Measurements from ENCODE around the gene TMEM185B.

DNA sequence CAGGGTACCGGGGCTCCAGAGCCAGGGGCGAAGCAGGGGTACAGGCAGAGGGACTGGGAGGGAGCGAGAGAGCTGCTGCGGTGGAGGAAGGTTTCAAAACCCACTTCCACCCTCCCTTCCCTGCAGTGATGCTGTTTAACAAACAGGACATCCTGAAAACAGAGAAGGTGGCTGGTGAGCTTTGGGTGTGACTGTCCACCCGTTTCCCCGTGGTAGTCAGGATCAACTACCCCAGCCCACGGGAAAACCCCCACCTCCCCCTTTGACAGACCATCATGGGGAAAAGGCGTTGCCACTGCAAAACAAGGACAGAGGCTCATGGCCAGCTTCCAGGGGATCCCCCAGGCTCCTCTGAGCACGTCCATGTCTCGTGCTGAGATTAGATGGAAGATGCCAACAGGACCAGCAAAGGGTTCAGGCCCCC, 12.9 kb downstream of the TMEM185B start:
- TF ChIP-seq, protein P1, sequence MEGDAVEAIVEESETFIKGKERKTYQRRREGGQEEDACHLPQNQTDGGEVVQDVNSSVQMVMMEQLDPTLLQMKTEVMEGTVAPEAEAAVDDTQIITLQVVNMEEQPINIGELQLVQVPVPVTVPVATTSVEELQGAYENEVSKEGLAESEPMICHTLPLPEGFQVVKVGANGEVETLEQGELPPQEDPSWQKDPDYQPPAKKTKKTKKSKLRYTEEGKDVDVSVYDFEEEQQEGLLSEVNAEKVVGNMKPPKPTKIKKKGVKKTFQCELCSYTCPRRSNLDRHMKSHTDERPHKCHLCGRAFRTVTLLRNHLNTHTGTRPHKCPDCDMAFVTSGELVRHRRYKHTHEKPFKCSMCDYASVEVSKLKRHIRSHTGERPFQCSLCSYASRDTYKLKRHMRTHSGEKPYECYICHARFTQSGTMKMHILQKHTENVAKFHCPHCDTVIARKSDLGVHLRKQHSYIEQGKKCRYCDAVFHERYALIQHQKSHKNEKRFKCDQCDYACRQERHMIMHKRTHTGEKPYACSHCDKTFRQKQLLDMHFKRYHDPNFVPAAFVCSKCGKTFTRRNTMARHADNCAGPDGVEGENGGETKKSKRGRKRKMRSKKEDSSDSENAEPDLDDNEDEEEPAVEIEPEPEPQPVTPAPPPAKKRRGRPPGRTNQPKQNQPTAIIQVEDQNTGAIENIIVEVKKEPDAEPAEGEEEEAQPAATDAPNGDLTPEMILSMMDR (IDR thresholded peaks at IDR 0.05) = no peak
- TF ChIP-seq POLR2AphosphoS5 (IDR thresholded peaks at IDR 0.05) = peak in 1 of 2 donors; percentile 6
- no peak for TF ChIP-seq POLR2A (IDR thresholded peaks at IDR 0.05)
- no peak for TF ChIP-seq EP300 (IDR thresholded peaks at IDR 0.05)

Measured in upper lobe of left lung (tissue), 4 donors.